Gastroesophageal sphincter (tissue), 4 donors: ENCODE measurements around the gene DNAAF5. TPM values are rescaled to one million over a fixed set of nuclear protein-coding genes. Genes with fewer than 3 reads are reported as not detected.
"Not testable (repeated sequence)": the region's sequence is repeated elsewhere in the genome, so short reads cannot be mapped to it uniquely, and the experiment has no call there.

Experiments used
- ATAC-seq: fragments of 150-250 bp; one replicate; pipeline ENCODE4 v1.9.1; 2016; ENCODE audit warnings: mild to moderate bottlenecking, moderate library complexity
- H3K27ac ChIP-seq, 4 donors: fragments of 200-600 bp; sonication (generic) in 3 of 4; 1 replicate in 3 of 4; 2 replicates in 1 of 4; pipeline ENCODE4 v1.5.1; 2016 to 2019
- H3K27me3 ChIP-seq: fragments of 200-600 bp; sonication (generic); one replicate; pipeline ENCODE4 v1.5.1; 2019
- H3K36me3 ChIP-seq, 2 donors: fragments of 200-600 bp; sonication (generic); one replicate each; pipeline ENCODE4 v1.5.1; 2019; ENCODE audit warnings: control low read depth in 1 of 2
- H3K4me1 ChIP-seq, 3 donors: fragments of 200-600 bp; sonication (generic); 1 replicate in 2 of 3; 2 replicates in 1 of 3; pipeline ENCODE4 v1.5.1; 2016 to 2019; ENCODE audit warnings: control low read depth in 2 of 3
- H3K4me3 ChIP-seq, 2 donors: fragments of 200-600 bp; sonication (generic); one replicate each; pipeline ENCODE4 v1.5.1; 2019; ENCODE audit warnings: mild to moderate bottlenecking in 1 of 2, moderate library complexity in 1 of 2
- H3K9me3 ChIP-seq, 3 donors: fragments of 200-600 bp; sonication (generic); one replicate each; pipeline ENCODE4 v1.5.1; 2017 to 2019; ENCODE audit warnings: control low read depth in 2 of 3
- EP300 ChIP-seq: sonication (generic); formaldehyde crosslinking; IDR thresholded peaks from one replicate; pipeline ENCODE4 v1.6.1; 2017; ENCODE audit warnings: antibody characterized with exemption, mild to moderate bottlenecking
- POLR2A ChIP-seq, 2 donors: fragments of 450-650 bp; IDR thresholded peaks; one replicate each; pipeline ENCODE4 v1.6.1; 2017; ENCODE audit warnings: antibody characterized with exemption in 2 of 2, mild to moderate bottlenecking in 2 of 2, moderate library complexity in 1 of 2
- POLR2AphosphoS5 ChIP-seq: sonication (generic); formaldehyde crosslinking; IDR thresholded peaks from one replicate; pipeline ENCODE4 v1.6.1; 2017; ENCODE audit warnings: antibody characterized with exemption
- WGBS, 2 donors: methylation state at CpG; one replicate each; pipeline ENCODE4 v1.1.5; 2018; ENCODE audit warnings: low coverage in 1 of 2; 5-methylcytosine and 5-hydroxymethylcytosine counted together
- total RNA-seq, 4 donors: library from RNA; depleted of rRNA; stranded (reverse); fragments of >200 nt; gene quantifications; one replicate each; pipeline ENCODE4 v1.1.0, GENCODE V29; 2016
- TF ChIP-seq, protein P1 (sequence below), 4 experiments: fragments of 200-600 bp in 2 of 4; fragments of 450-650 bp in 2 of 4; sonication (generic) in 1 of 4; IDR thresholded peaks; one replicate each; pipeline ENCODE4 v1.5.1; 2017 to 2019; ENCODE audit warnings: antibody characterized with exemption in 4 of 4, mild to moderate bottlenecking in 2 of 4, moderate library complexity in 2 of 4

The DNAAF5 gene
- total RNA-seq, 4 donors from 2014 or later: 17.4 to 36.4 (median 21.7) TPM

DNA sequence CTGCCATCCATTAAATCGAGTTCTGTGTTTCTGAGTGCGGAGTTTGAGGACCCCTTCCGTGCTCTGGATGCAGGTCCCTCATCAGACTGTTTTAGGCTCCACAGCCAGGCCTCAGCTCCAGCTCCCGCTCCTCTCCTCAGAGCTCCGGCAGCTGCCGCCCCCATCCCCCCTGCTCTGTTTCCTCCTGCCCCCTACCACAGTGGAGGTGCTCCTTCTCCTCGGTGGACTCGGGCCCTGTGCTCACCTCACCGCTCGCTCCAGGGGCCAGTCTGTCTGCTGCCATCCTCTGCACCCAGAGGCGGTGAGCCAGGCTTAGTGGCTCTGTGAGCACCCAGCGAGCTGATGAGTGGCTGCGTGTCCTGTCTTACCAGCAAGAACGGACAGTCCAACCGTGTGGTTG, 21.9 kb downstream of the DNAAF5 start:
- TF ChIP-seq, protein P1, sequence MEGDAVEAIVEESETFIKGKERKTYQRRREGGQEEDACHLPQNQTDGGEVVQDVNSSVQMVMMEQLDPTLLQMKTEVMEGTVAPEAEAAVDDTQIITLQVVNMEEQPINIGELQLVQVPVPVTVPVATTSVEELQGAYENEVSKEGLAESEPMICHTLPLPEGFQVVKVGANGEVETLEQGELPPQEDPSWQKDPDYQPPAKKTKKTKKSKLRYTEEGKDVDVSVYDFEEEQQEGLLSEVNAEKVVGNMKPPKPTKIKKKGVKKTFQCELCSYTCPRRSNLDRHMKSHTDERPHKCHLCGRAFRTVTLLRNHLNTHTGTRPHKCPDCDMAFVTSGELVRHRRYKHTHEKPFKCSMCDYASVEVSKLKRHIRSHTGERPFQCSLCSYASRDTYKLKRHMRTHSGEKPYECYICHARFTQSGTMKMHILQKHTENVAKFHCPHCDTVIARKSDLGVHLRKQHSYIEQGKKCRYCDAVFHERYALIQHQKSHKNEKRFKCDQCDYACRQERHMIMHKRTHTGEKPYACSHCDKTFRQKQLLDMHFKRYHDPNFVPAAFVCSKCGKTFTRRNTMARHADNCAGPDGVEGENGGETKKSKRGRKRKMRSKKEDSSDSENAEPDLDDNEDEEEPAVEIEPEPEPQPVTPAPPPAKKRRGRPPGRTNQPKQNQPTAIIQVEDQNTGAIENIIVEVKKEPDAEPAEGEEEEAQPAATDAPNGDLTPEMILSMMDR (IDR thresholded peaks at IDR 0.05): no peak
- TF ChIP-seq POLR2AphosphoS5 (no peak), EP300 (no peak), POLR2A (IDR thresholded peaks at IDR 0.05) (no peak)
- 97 to 98% methylated on average over 4 to 11 of the region's 15 CpGs for WGBS, 2 donors
- Histone ChIP-seq H3K27me3 (no peaks in the 10 kb centered on the region), H3K36me3 (peaks cover 0 to 60% of the 10 kb centered on the region in 2 donors), H3K4me1 (peaks cover 0 to 19% (median 6%) of the 10 kb centered on the region in 3 donors), H3K27ac (no peak overlapping the region), H3K4me3 (no peak overlapping the region), H3K9me3 (no peaks in the 10 kb centered on the region)
- no peak for ATAC-seq

DNA sequence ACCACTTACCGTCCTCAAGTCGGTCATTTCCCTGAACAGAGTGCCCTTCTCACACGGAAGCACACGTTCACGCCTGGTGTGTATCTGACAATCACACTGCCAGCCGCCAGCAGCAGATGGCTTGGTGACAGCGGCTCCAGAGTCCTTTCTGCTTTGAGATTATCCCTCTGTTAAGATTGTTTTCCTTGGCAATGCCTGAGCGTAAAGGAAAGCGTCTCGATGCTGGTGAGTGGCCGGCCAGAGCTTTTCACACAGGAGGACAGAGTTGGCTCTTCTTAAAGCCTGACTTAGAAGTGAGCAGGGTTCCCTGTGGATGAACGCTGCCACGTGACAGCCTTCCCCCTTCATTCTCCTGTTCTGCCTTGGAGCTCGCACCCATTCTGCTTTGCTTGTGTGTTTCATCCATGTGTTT, 22.6 kb downstream of the DNAAF5 start:
- Histone ChIP-seq H3K4me3 (no peak overlapping the region), H3K4me1 (peaks cover 0 to 19% (median 6%) of the 10 kb centered on the region in 3 donors), H3K27me3 (no peaks in the 10 kb centered on the region), H3K27ac (peak overlapping the region in 3 of 4 donors; percentile 48 to 63 (median 54)), H3K9me3 (no peaks in the 10 kb centered on the region), H3K36me3 (peaks cover 0 to 67% of the 10 kb centered on the region in 2 donors)
- ATAC-seq: peak; percentile 79
- TF ChIP-seq, protein P1 (IDR thresholded peaks at IDR 0.05): no peak
- TF ChIP-seq POLR2A (IDR thresholded peaks at IDR 0.05): no peak
- no peak for TF ChIP-seq EP300
- no peak for TF ChIP-seq POLR2AphosphoS5
- 50% methylated on average over 6 of the region's 14 CpGs; no CpG with 5 or more reads in 1 of the 2 donors for WGBS, 2 donors

- Histone ChIP-seq H3K27ac (peak overlapping the region in 3 of 4 donors; percentile 32 to 63 (median 48)), H3K9me3 (no peaks in the 10 kb centered on the region), H3K36me3 (peaks cover 0 to 72% of the 10 kb centered on the region in 2 donors), H3K4me1 (peaks cover 0 to 19% (median 6%) of the 10 kb centered on the region in 3 donors), H3K27me3 (no peaks in the 10 kb centered on the region), H3K4me3 (no peak overlapping the region)
- ATAC-seq: no peak
- TF ChIP-seq POLR2AphosphoS5: no peak
- TF ChIP-seq, protein P1 (IDR thresholded peaks at IDR 0.05): no peak
- WGBS, 2 donors: 92 to 96% methylated on average over 18 to 19 of the region's 26 CpGs
Observed at GRCh38 chr7:750111-750905, 23.8 kb downstream of the DNAAF5 start.

- no peak for ATAC-seq
- 87% methylated on average over 10 of the region's 15 CpGs; no CpG with 5 or more reads in 1 of the 2 donors for WGBS, 2 donors
- Histone ChIP-seq H3K9me3 (no peaks in the 10 kb centered on the region), H3K27ac (no peak overlapping the region), H3K27me3 (no peaks in the 10 kb centered on the region), H3K4me3 (no peak overlapping the region), H3K4me1 (peaks cover 0 to 21% (median 6%) of the 10 kb centered on the region in 3 donors), H3K36me3 (peaks cover 0 to 73% of the 10 kb centered on the region in 2 donors)
- TF ChIP-seq POLR2A (IDR thresholded peaks at IDR 0.05): no peak
- TF ChIP-seq POLR2AphosphoS5: no peak
- TF ChIP-seq EP300: no peak
- TF ChIP-seq, protein P1 (IDR thresholded peaks at IDR 0.05): no peak
Observed at GRCh38 chr7:751826-752225, 25.3 kb downstream of the DNAAF5 start.

DNA sequence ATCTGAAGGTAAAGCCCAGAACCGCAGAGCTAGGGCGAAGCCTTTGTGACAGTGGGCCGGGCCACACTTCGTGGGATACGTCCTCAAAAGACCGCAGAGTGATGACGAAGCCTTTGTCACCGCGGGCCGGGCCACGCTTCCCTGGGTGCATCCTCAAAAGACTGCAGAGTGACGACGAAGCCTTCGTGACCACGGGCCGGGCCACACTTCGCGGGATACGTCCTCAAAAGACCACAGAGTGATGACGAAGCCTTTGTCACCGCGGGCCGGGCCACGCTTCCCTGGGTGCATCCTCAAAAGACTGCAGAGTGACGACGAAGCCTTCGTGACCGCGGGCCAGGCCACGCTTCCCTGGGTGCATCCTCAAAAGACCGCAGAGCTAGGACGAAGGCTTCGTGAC, 25.8 kb downstream of the DNAAF5 start:
- H3K9me3 ChIP-seq, H3K4me3 ChIP-seq, H3K27ac ChIP-seq, ATAC-seq, H3K27me3 ChIP-seq: not testable (repeated sequence)
- Histone ChIP-seq H3K36me3 (peaks cover 0 to 74% of the 10 kb centered on the region in 2 donors), H3K4me1 (peaks cover 0 to 25% (median 6%) of the 10 kb centered on the region in 3 donors)
- WGBS, 2 donors: 94 to 95% methylated on average over 4 to 30 of the region's 33 CpGs
